Esophagus squamous epithelium (tissue), 5 donors: ENCODE results near the gene ATAD1. TPM values are rescaled to one million over a fixed set of nuclear protein-coding genes. Genes with fewer than 3 reads are reported as not detected.
A peak's percentile ranks its signal among the peaks of the same experiment; 100 is the strongest.

Experiments
- DNase-seq: peaks from one replicate; lab custom pipeline; 2025; lab: John Stamatoyannopoulos, UW
- H3K27ac ChIP-seq, 4 donors: fragments of 200-600 bp; sonication (generic); one replicate each; pipeline ENCODE4 v1.5.1; 2016 to 2019; ENCODE audit warnings: mild to moderate bottlenecking in 1 of 4
- H3K27me3 ChIP-seq, 4 donors: fragments of 200-600 bp; sonication (generic); 1 replicate in 3 of 4; 2 replicates in 1 of 4; pipeline versions ENCODE4 v1.5.1 to v1.6.0; 2017 to 2021; ENCODE audit warnings: antibody characterized with exemption in 1 of 4
- H3K36me3 ChIP-seq, 3 donors: fragments of 200-600 bp; sonication (generic); one replicate each; pipeline ENCODE4 v1.5.1; 2016 to 2019
- H3K4me1 ChIP-seq, 3 donors: fragments of 200-600 bp; sonication (generic); one replicate each; pipeline ENCODE4 v1.5.1; 2017 to 2019
- H3K4me3 ChIP-seq, 4 donors: fragments of 200-600 bp; sonication (generic); 1 replicate in 3 of 4; 2 replicates in 1 of 4; pipeline ENCODE4 v1.5.1; 2016 to 2019; ENCODE audit warnings: mild to moderate bottlenecking in 2 of 4, moderate library complexity in 1 of 4
- H3K9me3 ChIP-seq, 3 donors: fragments of 200-600 bp; sonication (generic); one replicate each; pipeline ENCODE4 v1.5.1; 2016 to 2019
- CTCF ChIP-seq, 6 experiments: fragments of 450-650 bp in 4 of 6; fragments of 200-600 bp in 2 of 6; sonication (generic) in 2 of 6; IDR thresholded peaks; one replicate each; pipeline ENCODE4 v1.5.1; 2016 to 2019; ENCODE audit warnings: antibody characterized with exemption in 6 of 6, mild to moderate bottlenecking in 4 of 6, moderate library complexity in 4 of 6
- POLR2A ChIP-seq, 4 donors: fragments of 450-650 bp; IDR thresholded peaks; one replicate each; pipeline ENCODE4 v1.6.1; 2017; ENCODE audit warnings: antibody characterized with exemption in 4 of 4, mild to moderate bottlenecking in 4 of 4, moderate library complexity in 3 of 4
- WGBS, 2 donors: methylation state at CpG; one replicate each; pipeline ENCODE4 v1.1.5; 2018; 5-methylcytosine and 5-hydroxymethylcytosine counted together
- intact Hi-C: fragments of 100-400 bp; cut with DNase I; formaldehyde crosslinking; loops from one replicate; pipeline ENCODE4 v1.15.0; 2022
- total RNA-seq, 4 donors: library from RNA; depleted of rRNA; stranded (reverse); fragments of >200 nt; gene quantifications; one replicate each; pipeline ENCODE4 v1.1.0, GENCODE V29; 2016
- donor health status: DM: yes; HTN: yes; CAD: no.

The ATAD1 gene
- total RNA-seq, result 10 to 100 TPM; 22.3 to 30.1 (median 26.2) TPM

- peak in 3 of 6 experiments; percentile 12 to 33 (median 19) for TF ChIP-seq CTCF (IDR thresholded peaks at IDR 0.05)
- TF ChIP-seq POLR2A (IDR thresholded peaks at IDR 0.05), result peak in 1 of 4 donors; percentile 78
- intact Hi-C loops, result no loop called here
- H3K36me3 ChIP-seq, result peaks cover 0 to 11% (median 0%) of the 10 kb centered on the region in 3 donors
- H3K4me3 ChIP-seq, result peak within 1 kb of the TSS; percentile 62 to 95 (median 74)
- peak; percentile 36 for DNase-seq
- peaks cover 8 to 43% (median 18%) of the 10 kb centered on the region in 3 donors for H3K4me1 ChIP-seq
- peak within 1 kb of the TSS; percentile 89 to 97 (median 90) for H3K27ac ChIP-seq
- no peaks in the 10 kb centered on the region for H3K27me3 ChIP-seq
- 0 to 1% methylated on average over 24 to 31 of the region's 60 CpGs for WGBS, 2 donors
- no peaks in the 10 kb centered on the region for H3K9me3 ChIP-seq
These were observed at the start of gene ATAD1 for GRCh38 chr10:87817609-87818504. Gene ATAD1, minus strand, starts transcription at chr10:87818226. Its CDS starts 3,627 bp downstream, at chr10:87814599.

- intact Hi-C loops, result loop anchor here (10.0 kb wide), 1 partner anchor 687 kb away; no protein-coding TSS in a partner anchor
- Histone ChIP-seq H3K36me3 (no peaks in the 10 kb centered on the region), H3K27me3 (no peaks in the 10 kb centered on the region), H3K27ac (peak overlapping the region; percentile 40 to 99 (median 96)), H3K4me3 (peak overlapping the region; percentile 69 to 97 (median 92)), H3K9me3 (no peaks in the 10 kb centered on the region), H3K4me1 (peaks cover 7 to 55% (median 17%) of the 10 kb centered on the region in 3 donors)
- DNase-seq, result no peak
- TF ChIP-seq CTCF (IDR thresholded peaks at IDR 0.05), result no peak
- no peak for TF ChIP-seq POLR2A (IDR thresholded peaks at IDR 0.05)
These were observed 49.4 kb upstream of the ATAD1 start for GRCh38 chr10:87867453-87867852.

GRCh38 chr10:87866412-87866974, 48.5 kb upstream of the ATAD1 start:
- DNase-seq, result no peak

GRCh38 chr10:87865241-87865881, 47.3 kb upstream of the ATAD1 start:
- H3K36me3 ChIP-seq, result no peaks in the 10 kb centered on the region
- no peak for DNase-seq
- H3K27ac ChIP-seq, result peak overlapping the region; percentile 96 to 99 (median 98)
- H3K4me3 ChIP-seq, result peak overlapping the region; percentile 69 to 97 (median 92)
- H3K27me3 ChIP-seq, result no peaks in the 10 kb centered on the region
- peaks cover 11 to 49% (median 16%) of the 10 kb centered on the region in 3 donors for H3K4me1 ChIP-seq
- WGBS, 2 donors, result 1 to 3% methylated on average over 4 of the region's 4 CpGs
- no peak for TF ChIP-seq POLR2A (IDR thresholded peaks at IDR 0.05)
- TF ChIP-seq CTCF (IDR thresholded peaks at IDR 0.05), result no peak
- intact Hi-C loops, result loop anchor here (10.0 kb wide), 1 partner anchor 689 kb away; no protein-coding TSS in a partner anchor
- H3K9me3 ChIP-seq, result no peaks in the 10 kb centered on the region

More at GRCh38 chr10:87866412-87866974, 48.5 kb upstream of the ATAD1 start:
- H3K27ac ChIP-seq, result peak overlapping the region; percentile 0 to 99 (median 96)
- peak overlapping the region; percentile 69 to 97 (median 92) for H3K4me3 ChIP-seq
- TF ChIP-seq CTCF (IDR thresholded peaks at IDR 0.05), result no peak
- no peak for TF ChIP-seq POLR2A (IDR thresholded peaks at IDR 0.05)
- H3K36me3 ChIP-seq, result no peaks in the 10 kb centered on the region
- no peaks in the 10 kb centered on the region for H3K27me3 ChIP-seq
- intact Hi-C loops, result loop anchor here (10.0 kb wide), 1 partner anchor 688 kb away; no protein-coding TSS in a partner anchor
- H3K9me3 ChIP-seq, result no peaks in the 10 kb centered on the region
- peaks cover 7 to 49% (median 16%) of the 10 kb centered on the region in 3 donors for H3K4me1 ChIP-seq
- WGBS, 2 donors, result 0 to 1% methylated on average over 3 of the region's 3 CpGs
